Lower leg skin (tissue), 3 donors: Measurements from ENCODE around the gene ATG2B.

Experiments used
- CTCF ChIP-seq, 3 donors: fragments of 450-650 bp; IDR thresholded peaks; one replicate each; pipeline ENCODE4 v1.5.1; 2016; ENCODE audit warnings: antibody characterized with exemption in 3 of 3, mild to moderate bottlenecking in 3 of 3, moderate library complexity in 2 of 3
- POLR2A ChIP-seq, 2 donors: fragments of 450-650 bp; IDR thresholded peaks; one replicate each; pipeline ENCODE4 v1.6.1; 2016 to 2017; ENCODE audit warnings: antibody characterized with exemption in 2 of 2, mild to moderate bottlenecking in 1 of 2, moderate library complexity in 1 of 2

GRCh38 chr14:96309133-96309895 is 53.8 kb downstream of the ATG2B start:
- TF ChIP-seq CTCF (IDR thresholded peaks at IDR 0.05) (no peak), POLR2A (IDR thresholded peaks at IDR 0.05) (no peak)
